Mesenchymal stem cell (in vitro differentiated cells and primary cell): ENCODE data around the gene GJA3.

Experiments
- DNase-seq: peaks from one replicate; pipeline ENCODE4 v3.0.0-alpha.2; 2013
- H2AFZ ChIP-seq: one replicate; pipeline ENCODE4 v1.6.1; 2013; ENCODE audit warnings: low read depth, mild to moderate bottlenecking, control low read depth, inconsistent platforms, low read length, moderate library complexity
- H2AK5ac ChIP-seq: 2 replicates; pipeline ENCODE4 v1.6.1; 2013; ENCODE audit warnings: low read length, moderate library complexity, mild to moderate bottlenecking, inconsistent platforms; ENCODE audit not compliant: severe bottlenecking
- H2BK120ac ChIP-seq: one replicate; pipeline ENCODE4 v1.6.1; 2013; ENCODE audit warnings: low read depth, mild to moderate bottlenecking, inconsistent platforms, low read length, moderate library complexity
- H2BK12ac ChIP-seq, 2 experiments: one replicate each; pipeline ENCODE4 v1.6.1; 2013; ENCODE audit warnings: inconsistent platforms in 2 of 2, low read length in 2 of 2, mild to moderate bottlenecking in 2 of 2, moderate library complexity in 2 of 2, control low read depth in 1 of 2
- H2BK15ac ChIP-seq: one replicate; pipeline ENCODE4 v1.6.1; 2013; ENCODE audit warnings: mild to moderate bottlenecking, low read depth, inconsistent platforms; ENCODE audit not compliant: poor library complexity, severe bottlenecking
- H2BK5ac ChIP-seq: 2 replicates; pipeline ENCODE4 v1.6.1; 2013; ENCODE audit warnings: low read depth, mild to moderate bottlenecking, low read length, control low read depth, inconsistent platforms; ENCODE audit not compliant: poor library complexity, severe bottlenecking
- H3K14ac ChIP-seq, 2 experiments: one replicate each; pipeline ENCODE4 v1.6.1; 2013; ENCODE audit warnings: inconsistent platforms in 2 of 2, low read length in 2 of 2, control low read depth in 1 of 2, mild to moderate bottlenecking in 1 of 2, moderate library complexity in 1 of 2
- H3K18ac ChIP-seq, 2 experiments: one replicate each; pipeline ENCODE4 v1.6.1; 2013; ENCODE audit warnings: inconsistent platforms in 2 of 2, low read length in 2 of 2, control low read depth in 1 of 2, low read depth in 1 of 2, mild to moderate bottlenecking in 1 of 2
- H3K23ac ChIP-seq, 2 experiments: one replicate each; pipeline ENCODE4 v1.6.1; 2013; ENCODE audit warnings: inconsistent platforms in 2 of 2, low read length in 2 of 2, mild to moderate bottlenecking in 2 of 2, moderate library complexity in 2 of 2, control low read depth in 1 of 2
- H3K27ac ChIP-seq: 2 replicates; pipeline ENCODE4 v1.5.1; 2013; ENCODE audit warnings: mild to moderate bottlenecking, moderate library complexity, low read length, control low read depth, inconsistent platforms; ENCODE audit not compliant: poor library complexity, severe bottlenecking
- H3K27me3 ChIP-seq, 2 experiments: 2 replicates each; pipeline versions ENCODE4 v1.6.1 to v1.7.0; 2013; ENCODE audit warnings: low read length in 2 of 2, mild to moderate bottlenecking in 2 of 2, moderate library complexity in 2 of 2, control low read depth in 1 of 2, inconsistent platforms in 1 of 2; ENCODE audit not compliant: control insufficient read depth in 1 of 2, insufficient read depth in 1 of 2
- H3K36me3 ChIP-seq, 2 experiments: 2 replicates each; pipeline versions ENCODE4 v1.6.1 to v1.7.0; 2013; ENCODE audit warnings: low read length in 2 of 2, control low read depth in 1 of 2, inconsistent platforms in 1 of 2, low read depth in 1 of 2, mild to moderate bottlenecking in 1 of 2; ENCODE audit not compliant: insufficient read depth in 2 of 2, control insufficient read depth in 1 of 2
- H3K4ac ChIP-seq, 2 experiments: one replicate each; pipeline ENCODE4 v1.6.1; 2013; ENCODE audit warnings: inconsistent platforms in 2 of 2, low read length in 2 of 2, mild to moderate bottlenecking in 2 of 2, moderate library complexity in 2 of 2, control low read depth in 1 of 2, low read depth in 1 of 2
- H3K4me1 ChIP-seq: 2 replicates; pipeline ENCODE4 v1.6.1; 2013; ENCODE audit warnings: low read depth, low read length, control low read depth; ENCODE audit not compliant: control insufficient read depth, insufficient read depth
- H3K4me2 ChIP-seq: 2 replicates; pipeline ENCODE4 v1.6.1; 2013; ENCODE audit warnings: low read length, mild to moderate bottlenecking, inconsistent platforms; ENCODE audit not compliant: poor library complexity, severe bottlenecking
- H3K4me3 ChIP-seq, 2 experiments: 2 replicates each; pipeline versions ENCODE4 v1.5.1 to v1.7.0; 2013; ENCODE audit warnings: low read length in 2 of 2, mild to moderate bottlenecking in 2 of 2, control low read depth in 1 of 2, low read depth in 1 of 2; ENCODE audit not compliant: insufficient read depth in 1 of 2
- H3K79me1 ChIP-seq: replicated peaks from 2 replicates; pipeline ENCODE4 v1.6.1; 2013; ENCODE audit warnings: mild to moderate bottlenecking, control low read depth, low read length, inconsistent platforms; ENCODE audit not compliant: poor library complexity, severe bottlenecking
- H3K9ac ChIP-seq: 2 replicates; pipeline ENCODE4 v1.7.0; 2013; ENCODE audit warnings: mild to moderate bottlenecking, low read length, moderate library complexity
- H3K9me3 ChIP-seq: 2 replicates; pipeline ENCODE4 v1.7.0; 2013; ENCODE audit warnings: mild to moderate bottlenecking, low read length; ENCODE audit not compliant: control insufficient read depth
- H4K8ac ChIP-seq: one replicate; pipeline ENCODE4 v1.6.1; 2013; ENCODE audit warnings: inconsistent platforms, mild to moderate bottlenecking, low read length, moderate library complexity
- H4K91ac ChIP-seq: one replicate; pipeline ENCODE4 v1.6.1; 2013; ENCODE audit warnings: mild to moderate bottlenecking, low read length, inconsistent platforms
- WGBS: methylation state at CpG from one replicate; pipeline ENCODE4 v1.1.7; 2013; ENCODE audit warnings: mixed read lengths; 5-methylcytosine and 5-hydroxymethylcytosine counted together

Gene GJA3

GRCh38 chr13:20175406-20175794 is 14.5 kb upstream of the GJA3 start:
- H3K27me3 ChIP-seq, result peaks cover 8 to 22% of the 10 kb centered on the region in 2 experiments
- no peak for DNase-seq
- 88% methylated on average over 2 of the region's 3 CpGs for WGBS
- H3K4me2 ChIP-seq, result no peak overlapping the region
- H3K23ac ChIP-seq, result no peak overlapping the region
- H3K9me3 ChIP-seq, result no peaks in the 10 kb centered on the region
- no peak overlapping the region for H4K8ac ChIP-seq
- H3K4me1 ChIP-seq, result peaks cover 9% of the 10 kb centered on the region
- H3K4me3 ChIP-seq, result peak overlapping the region in 1 of 2 experiments; percentile 62
- no peak overlapping the region for H2BK15ac ChIP-seq
- H2AFZ ChIP-seq, result no peak overlapping the region
- no peak overlapping the region for H3K4ac ChIP-seq
- no peak overlapping the region for H2BK5ac ChIP-seq
- no peak overlapping the region for H3K27ac ChIP-seq
- peaks cover 0 to 3% of the 10 kb centered on the region in 2 experiments for H3K36me3 ChIP-seq
- no peak overlapping the region for H3K14ac ChIP-seq
- H2BK12ac ChIP-seq, result no peak overlapping the region
- peak overlapping the region; percentile 64 for H3K9ac ChIP-seq
- no peak overlapping the region for H3K18ac ChIP-seq
- no peak overlapping the region for H2AK5ac ChIP-seq
- no peaks in the 10 kb centered on the region for H3K79me1 ChIP-seq
- H2BK120ac ChIP-seq, result no peak overlapping the region
- H4K91ac ChIP-seq, result no peak overlapping the region

DNA sequence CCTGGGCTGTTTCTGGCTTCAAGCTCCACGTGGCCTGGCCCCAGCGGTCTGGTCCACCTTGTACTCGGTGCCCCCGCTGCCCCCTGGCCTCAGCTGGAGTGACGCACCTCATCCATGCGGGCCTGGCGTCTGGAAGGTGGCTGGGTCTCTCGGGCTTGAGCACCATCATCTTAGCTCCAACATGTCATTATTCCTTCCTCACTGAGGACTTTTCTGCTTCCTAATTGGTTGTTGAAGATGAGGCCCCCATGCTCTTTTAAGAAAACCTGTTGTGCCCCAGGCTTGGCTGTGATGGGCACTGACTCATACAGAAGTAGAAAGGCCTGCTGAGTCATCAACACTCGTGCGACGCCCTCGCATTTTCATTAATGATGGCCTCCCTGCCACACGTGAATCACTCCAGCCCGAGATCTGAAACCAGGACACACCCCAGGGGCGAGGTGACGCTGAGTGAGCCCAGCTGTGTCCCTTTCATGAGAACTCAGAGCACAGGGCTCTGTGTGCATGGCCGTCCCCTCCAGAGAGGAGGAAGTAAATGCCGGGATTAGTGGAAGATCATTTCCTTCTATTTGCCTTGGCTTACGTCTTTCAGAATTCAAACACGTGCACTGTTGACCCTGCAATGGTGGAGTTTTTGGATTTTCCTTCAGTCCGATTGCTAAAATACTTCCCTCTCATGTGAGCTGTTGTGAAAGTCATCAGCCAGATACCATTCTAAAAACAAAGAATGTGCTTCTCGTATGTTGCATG is 14.0 kb upstream of the GJA3 start:
- H3K14ac ChIP-seq, result no peak overlapping the region
- 48% methylated on average over 21 of the region's 22 CpGs for WGBS
- H3K4me3 ChIP-seq, result peak overlapping the region; percentile 30 to 62
- H3K18ac ChIP-seq, result peak overlapping the region in 1 of 2 experiments; percentile 69
- peak overlapping the region; percentile 49 for H2AFZ ChIP-seq
- H2BK5ac ChIP-seq, result no peak overlapping the region
- peaks cover 8 to 25% of the 10 kb centered on the region in 2 experiments for H3K27me3 ChIP-seq
- H3K4ac ChIP-seq, result no peak overlapping the region
- H4K91ac ChIP-seq, result no peak overlapping the region
- H3K79me1 ChIP-seq, result no peaks in the 10 kb centered on the region
- no peak overlapping the region for H4K8ac ChIP-seq
- H2AK5ac ChIP-seq, result peak overlapping the region; percentile 8
- H3K23ac ChIP-seq, result no peak overlapping the region
- H3K4me2 ChIP-seq, result peak overlapping the region; percentile 46
- DNase-seq, result peak; percentile 91
- H3K36me3 ChIP-seq, result peaks cover 0 to 3% of the 10 kb centered on the region in 2 experiments
- H3K27ac ChIP-seq, result no peak overlapping the region
- H3K9ac ChIP-seq, result peak overlapping the region; percentile 64
- H3K4me1 ChIP-seq, result peaks cover 9% of the 10 kb centered on the region
- no peak overlapping the region for H2BK15ac ChIP-seq
- H2BK12ac ChIP-seq, result no peak overlapping the region
- no peaks in the 10 kb centered on the region for H3K9me3 ChIP-seq
- H2BK120ac ChIP-seq, result no peak overlapping the region

DNA sequence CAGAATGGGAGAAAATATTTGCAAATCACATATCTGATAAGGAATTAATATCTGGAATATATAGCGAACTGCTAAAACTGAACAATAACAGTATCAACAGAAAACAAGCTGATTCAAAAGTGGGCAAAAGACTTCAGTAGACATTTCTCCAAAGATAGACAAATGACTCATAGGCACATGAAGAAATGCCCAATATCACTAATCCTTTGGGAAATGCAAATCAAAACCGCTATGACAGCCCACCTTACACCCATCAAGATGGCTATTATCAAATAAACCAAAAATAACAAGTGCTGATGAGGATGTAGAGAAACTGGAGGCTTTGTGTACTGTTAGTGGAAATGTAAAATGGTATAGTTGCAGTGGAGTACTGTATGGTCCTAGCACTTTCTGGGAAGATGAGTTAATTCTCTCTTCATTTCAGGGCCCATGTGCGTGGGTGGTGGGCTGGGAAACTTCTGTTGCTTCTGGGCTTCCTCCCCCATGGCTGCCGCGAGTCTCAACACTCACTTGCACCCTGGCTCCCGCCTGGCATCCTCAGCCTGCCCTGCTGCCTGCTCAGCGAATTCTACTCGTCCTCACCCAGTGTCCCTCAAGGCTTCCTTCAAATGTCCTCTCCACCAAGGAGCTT is 12.4 kb upstream of the GJA3 start:
- peaks cover 9% of the 10 kb centered on the region for H3K4me1 ChIP-seq
- no peak overlapping the region for H2BK5ac ChIP-seq
- no peak overlapping the region for H3K27ac ChIP-seq
- no peak overlapping the region for H2AK5ac ChIP-seq
- H3K4me2 ChIP-seq, result no peak overlapping the region
- H3K27me3 ChIP-seq, result peaks cover 0 to 25% of the 10 kb centered on the region in 2 experiments
- H2BK12ac ChIP-seq, result no peak overlapping the region
- peaks cover 0 to 3% of the 10 kb centered on the region in 2 experiments for H3K36me3 ChIP-seq
- H3K9me3 ChIP-seq, result no peaks in the 10 kb centered on the region
- H2BK15ac ChIP-seq, result peak overlapping the region; percentile 35
- H2AFZ ChIP-seq, result no peak overlapping the region
- no peak overlapping the region for H3K23ac ChIP-seq
- no peak for DNase-seq
- H3K79me1 ChIP-seq, result no peaks in the 10 kb centered on the region
- H3K14ac ChIP-seq, result no peak overlapping the region
- no peak overlapping the region for H4K91ac ChIP-seq
- WGBS, result 94% methylated on average over 7 of the region's 8 CpGs
- no peak overlapping the region for H3K4ac ChIP-seq
- H3K18ac ChIP-seq, result no peak overlapping the region
- H4K8ac ChIP-seq, result no peak overlapping the region
- no peak overlapping the region for H3K9ac ChIP-seq
- H2BK120ac ChIP-seq, result no peak overlapping the region
- H3K4me3 ChIP-seq, result no peak overlapping the region

GRCh38 chr13:20171364-20171763 is 10.5 kb upstream of the GJA3 start:
- Histone ChIP-seq H4K8ac (no peak overlapping the region), H2AK5ac (no peak overlapping the region), H2BK15ac (no peak overlapping the region), H3K27me3 (peaks cover 9 to 29% of the 10 kb centered on the region in 2 experiments), H3K4me2 (no peak overlapping the region), H3K4me1 (peaks cover 6% of the 10 kb centered on the region), H3K27ac (no peak overlapping the region), H4K91ac (no peak overlapping the region), H2BK5ac (no peak overlapping the region), H3K4ac (no peak overlapping the region), H2AFZ (no peak overlapping the region), H3K23ac (no peak overlapping the region), H2BK12ac (no peak overlapping the region), H3K36me3 (no peaks in the 10 kb centered on the region), H3K9ac (no peak overlapping the region), H3K4me3 (no peak overlapping the region), H3K79me1 (no peaks in the 10 kb centered on the region), H3K14ac (no peak overlapping the region), H2BK120ac (no peak overlapping the region), H3K18ac (no peak overlapping the region), H3K9me3 (no peaks in the 10 kb centered on the region)
- no peak for DNase-seq
- WGBS, result no CpG with 5 or more reads among the region's 1 CpG
